ENCODE results near the gene DEPP1. TPM values are rescaled to one million over a fixed set of nuclear protein-coding genes. Genes with fewer than 3 reads are reported as not detected.

The DEPP1 gene
- total and polyA plus RNA-seq, 2 of the 13 experiments (the other 11 are each of a cell fraction or from before 2014, with no cell fraction given), result 14.8 to 270 TPM

GRCh38 chr10:44978570-44979280 lies at the start of gene DEPP1 (continued):
- TF ChIP-seq ZFP36L1 (CRISPR knock-in tag; IDR thresholded peaks at IDR 0.05) (peak; percentile 90; the same call in 1 of the 2 replicates), ATF2 (CRISPR knock-in tag; IDR thresholded peaks at IDR 0.05) (peak; percentile 90), ARID3A (IDR thresholded peaks at IDR 0.05; ENCODE audit: low read depth, low read length) (no peak; the same call in 1 of the 2 replicates), MTF1 (CRISPR knock-in tag; IDR thresholded peaks at IDR 0.05) (no peak), TP53 (CRISPR knock-in tag; conservative IDR thresholded peaks at IDR 0.05) (peak; percentile 74; the same call in 1 of the 2 replicates), ZNF512B (CRISPR knock-in tag; IDR thresholded peaks at IDR 0.05; ENCODE audit: borderline replicate concordance) (no peak), KLF12 (CRISPR knock-in tag; IDR thresholded peaks at IDR 0.05; ENCODE audit: borderline replicate concordance) (peak; percentile 57), ZNF44 (CRISPR knock-in tag; IDR thresholded peaks at IDR 0.05) (no peak; the same call in 1 of the 2 replicates), ZNF251 (CRISPR knock-in tag; IDR thresholded peaks at IDR 0.05) (no peak), BRCA1 (CRISPR knock-in tag; IDR thresholded peaks at IDR 0.05) (no peak), ZHX2 (IDR thresholded peaks at IDR 0.05; ENCODE audit: low read depth) (no peak), ZHX2 (CRISPR knock-in tag; IDR thresholded peaks at IDR 0.05; ENCODE audit: borderline replicate concordance) (peak; percentile 100; the same call in 1 of the 2 replicates), MBD4 (IDR thresholded peaks at IDR 0.05; ENCODE audit: borderline replicate concordance, low read length) (no peak)
